ENCODE measurements around the gene PRICKLE1.

The PRICKLE1 gene

DNA sequence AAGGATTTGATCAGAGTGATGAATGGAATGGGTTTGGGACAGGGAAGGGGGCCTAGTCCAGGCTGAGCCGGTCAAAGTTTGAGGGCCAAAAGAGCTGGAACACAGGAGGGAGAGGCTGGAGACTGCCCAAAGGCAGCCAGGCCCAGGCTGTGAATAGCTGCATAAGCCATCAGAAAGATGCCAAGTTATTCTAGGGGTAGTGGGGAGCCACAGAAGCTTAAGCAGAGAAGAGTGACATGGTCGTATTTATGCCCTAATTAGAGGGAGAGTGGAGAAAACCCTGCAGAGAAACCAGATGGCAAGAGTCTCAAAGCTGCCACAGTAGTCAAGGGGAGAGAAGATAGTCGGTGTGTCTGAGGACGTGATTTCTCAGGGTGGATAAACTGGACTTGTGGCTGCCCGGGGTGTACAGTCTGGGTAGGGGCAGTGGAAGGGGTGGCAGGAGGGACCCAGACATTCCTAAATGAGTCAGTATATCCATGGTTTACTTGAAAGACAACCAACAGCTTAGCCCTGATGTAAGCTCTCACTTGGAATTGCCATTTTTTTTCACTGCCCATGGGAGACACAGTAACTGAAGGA lies 99.2 kb downstream of the PRICKLE1 start:
- no peak for DNase-seq (ENCODE audit: low spot score)

GRCh38 chr12:42486407-42486806 lies 103.1 kb downstream of the PRICKLE1 start:
- DNase-seq (ENCODE audit: low spot score) = no peak

DNA sequence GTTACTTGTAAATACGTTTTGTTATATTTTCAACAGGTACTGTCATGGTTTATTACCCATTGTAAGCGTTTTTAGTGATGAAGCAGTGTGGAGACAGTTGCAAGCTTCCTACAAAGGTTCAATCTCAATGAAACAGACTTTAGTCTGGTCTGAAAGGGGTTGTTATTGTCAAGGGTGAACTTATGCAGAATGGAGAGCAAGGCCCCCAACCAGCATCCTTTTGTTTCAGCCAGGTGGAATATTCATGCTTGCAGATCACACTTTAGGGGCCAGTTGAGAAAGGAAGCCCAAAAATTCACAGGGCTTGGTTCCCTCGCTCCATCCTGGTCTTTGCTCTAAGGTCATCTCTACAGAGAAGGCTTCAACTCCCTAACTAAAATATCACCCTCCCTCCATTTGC lies 103.7 kb downstream of the PRICKLE1 start:
- DNase-seq (ENCODE audit: low spot score) = no peak

GRCh38 chr12:42484996-42485395 lies 104.5 kb downstream of the PRICKLE1 start:
- no peak for DNase-seq (ENCODE audit: low spot score)

- no peak for DNase-seq (ENCODE audit: low spot score)
Observed at GRCh38 chr12:42483521-42483790, 106.1 kb downstream of the PRICKLE1 start.

- DNase-seq (ENCODE audit: low spot score) = peak; percentile 59
Observed at GRCh38 chr12:42482748-42483520, 106.6 kb downstream of the PRICKLE1 start.

- DNase-seq (ENCODE audit: low spot score) = no peak
Observed at GRCh38 chr12:42482041-42482747, 107.4 kb downstream of the PRICKLE1 start.

- DNase-seq (ENCODE audit: low spot score) = no peak
Observed at GRCh38 chr12:42481368-42481767, 108.2 kb downstream of the PRICKLE1 start.

DNA sequence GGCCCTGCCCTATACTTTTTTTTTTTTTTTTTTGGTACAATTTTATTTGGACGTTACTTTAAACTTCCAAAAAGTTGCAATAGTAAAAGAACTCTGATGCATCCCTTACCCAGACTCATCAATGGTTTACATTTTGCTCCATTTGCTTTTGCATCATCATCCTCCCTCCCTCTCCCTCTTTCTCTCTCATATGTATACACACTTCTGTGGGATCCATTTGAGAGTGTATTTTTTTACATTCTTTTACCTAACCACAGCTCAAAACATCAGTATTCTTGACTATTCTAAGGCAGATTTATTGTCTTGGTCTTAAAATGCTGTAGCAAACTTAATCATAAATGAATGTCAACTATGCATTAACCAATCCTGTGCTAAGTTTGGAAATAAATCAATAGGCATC lies 111.6 kb downstream of the PRICKLE1 start:
- no peak for DNase-seq (ENCODE audit: low spot score)

DNA sequence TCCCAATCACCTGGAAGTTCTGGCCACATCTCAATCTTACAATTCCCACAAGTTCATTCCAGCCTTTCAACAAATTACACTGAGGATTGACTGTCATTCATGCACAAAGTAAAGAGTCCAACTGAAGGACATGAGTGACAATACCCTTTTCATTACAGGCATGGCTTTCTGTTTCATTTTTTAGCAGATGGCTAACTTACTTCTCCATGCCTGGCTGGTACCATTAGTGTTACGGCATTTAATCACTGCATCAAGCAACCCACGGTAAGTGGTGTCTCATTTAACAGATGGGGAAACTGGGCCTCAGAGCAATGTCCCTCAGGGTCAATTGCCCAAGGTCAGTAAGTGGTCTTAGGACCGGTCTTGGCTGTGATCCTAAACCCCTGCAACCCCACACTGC lies 114.4 kb downstream of the PRICKLE1 start:
- DNase-seq (ENCODE audit: low spot score) = no peak

DNA sequence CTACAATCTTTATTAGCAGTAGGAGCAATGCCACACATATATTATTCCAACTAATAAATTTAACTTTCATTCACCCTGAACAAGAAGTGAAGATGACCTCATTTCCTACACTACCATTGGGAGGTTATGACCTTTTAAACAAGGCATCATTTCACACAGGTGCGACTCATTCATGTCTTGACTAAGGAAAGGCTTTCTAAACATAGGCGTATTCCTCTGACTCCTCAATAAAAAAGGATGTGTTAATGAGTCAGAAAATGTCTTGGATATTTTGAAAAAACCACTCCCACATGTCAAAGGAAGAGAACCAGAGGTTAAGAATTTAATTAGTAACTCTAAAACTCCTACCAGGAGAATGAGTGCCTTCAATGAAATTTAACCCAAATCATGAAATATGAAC lies 115.2 kb downstream of the PRICKLE1 start:
- DNase-seq (ENCODE audit: low spot score) = no peak

DNA sequence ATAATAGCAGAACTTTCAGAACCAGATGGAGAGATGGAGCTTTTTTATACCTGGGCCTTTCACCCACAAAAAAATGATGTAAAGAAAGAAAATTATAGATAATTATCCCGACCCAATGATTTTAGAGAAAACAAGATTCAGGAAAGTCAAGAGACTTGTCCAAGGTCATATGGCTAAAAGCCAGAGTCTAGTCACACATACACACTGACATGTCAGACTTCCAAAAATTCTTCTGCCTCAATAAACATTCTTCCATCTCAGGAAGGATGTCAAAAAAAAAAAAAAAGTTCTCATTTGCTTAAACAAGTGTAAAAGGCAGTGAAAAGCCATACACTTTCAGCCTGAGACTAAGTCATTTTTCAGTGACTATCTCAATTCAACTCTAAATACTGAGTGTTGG lies 116.0 kb downstream of the PRICKLE1 start:
- no peak for DNase-seq (ENCODE audit: low spot score)

GRCh38 chr12:42473130-42473529 lies 116.4 kb downstream of the PRICKLE1 start:
- no peak for DNase-seq (ENCODE audit: low spot score)

GRCh38 chr12:42472376-42472775 lies 117.2 kb downstream of the PRICKLE1 start:
- DNase-seq (ENCODE audit: low spot score) = no peak

DNA sequence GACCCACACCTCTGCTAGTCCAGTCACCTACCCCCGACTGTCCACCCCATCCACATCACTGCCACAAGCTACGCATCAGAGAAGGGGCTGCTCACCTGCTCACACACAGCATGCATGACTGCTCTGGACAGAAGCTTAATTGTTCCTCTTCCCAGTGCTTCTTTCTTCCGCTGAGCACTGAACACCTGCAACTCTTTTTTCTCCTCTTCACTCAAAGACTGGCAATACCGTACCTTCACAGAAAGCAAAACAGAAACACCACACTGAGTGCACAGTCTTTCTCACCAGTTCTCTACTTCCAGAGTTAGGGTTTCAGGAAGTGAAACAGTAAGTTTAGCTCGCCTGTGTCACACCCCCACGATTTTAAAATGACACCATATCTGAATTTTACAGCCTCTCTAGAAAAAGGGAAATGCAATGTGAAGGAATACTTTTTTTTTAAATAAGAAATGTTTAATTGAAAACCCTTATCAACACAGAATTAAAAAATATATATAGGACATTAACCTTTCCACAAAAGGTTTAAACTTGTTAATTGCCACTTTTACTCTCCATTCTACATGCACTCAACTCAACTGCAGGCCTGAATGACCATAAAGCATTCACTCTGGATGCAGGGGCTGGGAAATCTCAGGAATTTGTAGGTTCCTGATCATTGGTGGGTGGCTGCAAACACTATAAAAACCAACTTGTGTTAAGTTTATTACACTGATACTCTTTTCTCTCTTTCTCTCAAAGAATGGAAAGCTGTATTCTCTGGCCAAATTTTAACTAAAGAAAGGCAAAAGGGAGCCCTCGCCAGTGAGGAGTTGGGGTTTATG lies 120.0 kb downstream of the PRICKLE1 start:
- peak; percentile 21 for DNase-seq (ENCODE audit: low spot score)

GRCh38 chr12:42468921-42469320 lies 120.6 kb downstream of the PRICKLE1 start:
- peak; percentile 47 for DNase-seq (ENCODE audit: low spot score)

DNA sequence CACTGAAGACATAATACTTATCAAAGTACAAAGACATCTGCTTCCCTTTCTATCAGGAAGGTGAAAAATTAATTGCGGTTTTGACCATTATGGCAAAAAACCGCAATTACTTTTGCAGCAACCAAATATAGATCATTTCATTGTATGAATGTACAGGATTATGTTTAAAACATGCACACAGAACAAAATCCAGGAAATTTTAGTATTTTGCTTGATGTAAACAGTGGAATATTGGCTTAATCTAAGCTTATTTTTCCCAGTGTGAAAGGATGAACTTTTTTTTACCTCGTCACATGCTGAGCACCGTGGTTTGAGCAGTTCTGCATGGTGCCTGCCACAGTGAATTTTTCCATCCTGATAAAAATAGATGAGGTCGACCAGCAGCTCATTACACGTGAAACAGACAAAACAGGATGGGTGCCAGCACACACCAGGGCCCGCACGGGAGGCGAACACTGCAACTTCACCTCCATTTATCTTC lies 121.2 kb downstream of the PRICKLE1 start:
- DNase-seq (ENCODE audit: low spot score) = peak; percentile 28

- DNase-seq (ENCODE audit: low spot score) = no peak
Observed at GRCh38 chr12:42463671-42464070, 125.9 kb downstream of the PRICKLE1 start.

GRCh38 chr12:42462486-42462885 lies 127.1 kb downstream of the PRICKLE1 start:
- DNase-seq (ENCODE audit: low spot score) = no peak

DNA sequence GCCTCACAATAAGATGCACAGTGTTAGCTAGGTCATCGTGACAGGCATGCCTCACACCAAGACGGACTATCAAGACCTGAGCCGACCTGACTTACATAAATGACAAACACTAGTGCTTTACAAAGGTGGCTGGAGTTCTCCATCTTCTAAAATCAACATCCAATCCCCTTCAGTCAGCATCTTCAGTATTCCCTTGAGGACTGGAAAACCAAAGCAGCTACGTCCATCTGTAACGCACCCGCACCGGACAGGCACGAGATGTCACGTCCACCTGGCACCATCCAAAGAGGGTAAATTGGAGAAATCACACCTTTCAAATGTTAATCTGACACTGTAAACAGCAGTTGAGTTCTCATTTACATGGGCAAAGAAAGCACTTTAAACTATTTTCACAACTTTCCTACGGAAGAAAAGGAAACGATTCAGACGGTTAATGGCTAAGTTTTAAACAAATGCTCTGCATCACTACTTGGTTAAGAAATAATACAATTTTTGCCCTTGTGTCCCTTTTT lies 130.2 kb downstream of the PRICKLE1 start:
- DNase-seq (ENCODE audit: low spot score) = no peak

GRCh38 chr12:42458575-42458974 lies 131.0 kb downstream of the PRICKLE1 start:
- DNase-seq (ENCODE audit: low spot score) = no peak

GRCh38 chr12:42450248-42450647 lies 139.3 kb downstream of the PRICKLE1 start:
- DNase-seq (ENCODE audit: low spot score) = no peak

Measured in Ammon's horn (tissue), 1 donor.